GM21381 (cell line): ENCODE data around the gene ZNF800.
"Not testable (repeated sequence)": the region's sequence is repeated elsewhere in the genome, so short reads cannot be mapped to it uniquely, and the experiment has no call there.

ENCODE experiments used
- ATAC-seq: cut with Tn5 transposase; IDR thresholded peaks from one replicate; pipeline ENCODE4 v1.9.1; 2021; ENCODE audit warnings: mild to moderate bottlenecking, moderate library complexity; ENCODE audit not compliant: unreplicated experiment

Gene ZNF800, protein sequence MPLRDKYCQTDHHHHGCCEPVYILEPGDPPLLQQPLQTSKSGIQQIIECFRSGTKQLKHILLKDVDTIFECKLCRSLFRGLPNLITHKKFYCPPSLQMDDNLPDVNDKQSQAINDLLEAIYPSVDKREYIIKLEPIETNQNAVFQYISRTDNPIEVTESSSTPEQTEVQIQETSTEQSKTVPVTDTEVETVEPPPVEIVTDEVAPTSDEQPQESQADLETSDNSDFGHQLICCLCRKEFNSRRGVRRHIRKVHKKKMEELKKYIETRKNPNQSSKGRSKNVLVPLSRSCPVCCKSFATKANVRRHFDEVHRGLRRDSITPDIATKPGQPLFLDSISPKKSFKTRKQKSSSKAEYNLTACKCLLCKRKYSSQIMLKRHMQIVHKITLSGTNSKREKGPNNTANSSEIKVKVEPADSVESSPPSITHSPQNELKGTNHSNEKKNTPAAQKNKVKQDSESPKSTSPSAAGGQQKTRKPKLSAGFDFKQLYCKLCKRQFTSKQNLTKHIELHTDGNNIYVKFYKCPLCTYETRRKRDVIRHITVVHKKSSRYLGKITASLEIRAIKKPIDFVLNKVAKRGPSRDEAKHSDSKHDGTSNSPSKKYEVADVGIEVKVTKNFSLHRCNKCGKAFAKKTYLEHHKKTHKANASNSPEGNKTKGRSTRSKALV

DNA sequence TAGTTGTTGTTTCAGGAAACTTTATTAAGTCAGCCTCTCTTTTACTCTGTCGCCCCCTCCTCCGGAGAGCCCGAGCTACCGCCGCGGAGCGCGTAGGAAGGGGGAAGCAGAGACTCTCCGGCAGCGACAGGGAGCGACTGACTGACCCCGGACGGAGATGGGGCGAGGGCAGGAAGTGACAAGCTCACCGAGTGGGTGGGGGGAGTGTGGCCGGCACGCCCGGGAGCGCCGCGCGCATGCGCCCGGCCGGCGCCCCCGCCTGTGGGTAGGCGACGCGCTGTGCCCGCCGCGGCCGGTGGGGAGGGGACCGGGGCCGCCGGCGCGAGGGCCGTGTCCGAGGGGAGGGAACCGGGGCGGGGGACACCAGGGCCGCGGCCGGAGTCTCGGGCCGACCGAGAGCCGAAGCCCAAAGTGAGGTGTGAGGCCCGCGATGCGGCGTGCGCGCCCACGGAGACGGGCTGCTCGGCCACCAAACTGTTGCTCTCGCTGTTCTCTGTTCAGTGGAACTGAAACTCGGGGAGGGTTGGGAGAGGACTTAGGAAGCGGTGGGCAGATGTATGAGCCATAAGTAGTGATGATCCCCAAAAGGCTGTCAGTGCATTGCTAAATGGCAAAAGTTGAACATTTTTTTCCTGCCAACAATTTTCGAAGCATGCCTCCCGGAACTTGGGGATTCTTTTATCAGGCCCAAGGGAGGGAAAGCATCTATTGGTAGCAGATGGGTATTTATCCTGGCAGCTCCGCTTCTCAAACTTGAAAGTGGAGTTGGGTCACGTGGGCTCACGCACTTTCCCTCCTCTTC is at the start of gene ZNF800:
ZNF800 (minus strand) TSS at position 143 of the 802 bp plus-strand sequence. CDS start 1,151 bp downstream, outside the sequence.
- peak; percentile 78 for ATAC-seq

DNA sequence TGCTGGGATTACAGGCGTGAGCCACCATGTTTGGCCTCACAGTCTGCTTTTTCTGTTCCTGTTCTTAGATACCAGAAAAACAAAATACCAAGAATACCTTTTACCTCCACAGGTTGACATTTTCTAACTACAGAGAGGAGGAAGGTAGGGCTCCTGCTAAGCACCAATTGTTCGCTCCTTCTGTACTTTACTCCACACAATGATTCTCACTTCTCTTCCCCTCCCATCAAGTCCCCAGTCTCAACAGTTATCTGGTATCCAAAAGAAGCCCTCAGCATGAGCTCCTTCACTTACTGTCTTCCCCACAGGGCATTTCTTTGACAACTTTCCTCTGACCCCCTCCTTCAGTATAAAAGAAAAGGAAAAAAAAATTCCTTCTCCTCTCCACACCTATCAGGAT is 47.7 kb upstream of the ZNF800 start:
- ATAC-seq, result no peak

DNA sequence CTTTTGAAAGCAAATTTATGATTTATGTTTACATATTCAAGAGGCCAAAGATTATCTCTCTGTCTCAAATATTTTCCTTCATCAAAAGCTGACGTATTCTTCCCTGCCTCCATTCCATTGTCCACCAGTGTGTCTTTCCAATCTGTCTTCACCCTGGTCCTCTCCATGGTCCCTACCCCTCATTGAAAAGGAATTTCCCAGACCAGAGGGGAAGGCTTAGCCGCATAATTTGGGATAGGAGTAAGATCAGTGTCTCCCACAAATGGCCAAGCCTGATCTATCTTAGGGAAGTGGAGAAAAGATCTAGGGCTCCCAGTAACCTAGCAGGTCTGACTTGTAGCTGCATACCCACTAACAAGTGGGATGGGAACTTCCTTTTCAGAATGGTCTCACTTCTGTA is 46.3 kb upstream of the ZNF800 start:
- no peak for ATAC-seq

DNA sequence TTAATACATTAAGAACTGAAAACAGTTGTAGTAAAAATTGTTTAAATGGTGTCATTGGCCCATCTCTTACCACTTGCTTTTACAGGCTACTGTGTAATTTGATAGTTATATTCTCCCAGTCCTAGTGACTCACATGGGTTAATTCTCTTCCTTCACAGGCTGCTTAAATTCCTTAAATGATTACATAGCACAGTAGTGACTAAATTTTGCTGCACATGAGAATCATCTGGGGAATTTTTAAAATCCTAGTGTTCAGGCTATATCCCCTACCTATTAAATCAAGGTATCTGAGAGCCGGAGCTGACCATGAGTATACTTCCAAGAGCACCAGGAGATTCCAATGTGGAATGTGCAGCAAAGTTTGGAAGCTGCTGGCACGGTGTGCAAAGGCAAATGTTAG is 45.3 kb upstream of the ZNF800 start:
- ATAC-seq, result no peak

DNA sequence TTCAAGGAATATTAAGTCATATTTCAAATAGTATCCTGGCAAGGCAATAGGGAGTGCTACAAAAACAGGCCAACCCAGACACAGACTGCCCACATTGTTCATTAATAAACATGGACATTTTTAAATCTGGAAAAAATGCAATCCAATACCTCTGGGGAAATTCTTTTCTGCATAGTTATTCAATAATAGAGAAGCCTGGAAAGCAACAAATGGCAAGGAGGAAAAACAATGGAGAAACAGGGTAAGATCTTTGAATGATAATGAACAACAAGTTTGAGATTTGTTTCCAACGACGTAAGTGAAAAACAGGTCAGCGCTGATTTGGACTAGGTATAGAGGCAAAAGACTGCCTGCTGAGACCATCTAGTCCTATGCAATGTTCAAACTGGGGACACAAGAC is 44.7 kb upstream of the ZNF800 start:
- no peak for ATAC-seq

DNA sequence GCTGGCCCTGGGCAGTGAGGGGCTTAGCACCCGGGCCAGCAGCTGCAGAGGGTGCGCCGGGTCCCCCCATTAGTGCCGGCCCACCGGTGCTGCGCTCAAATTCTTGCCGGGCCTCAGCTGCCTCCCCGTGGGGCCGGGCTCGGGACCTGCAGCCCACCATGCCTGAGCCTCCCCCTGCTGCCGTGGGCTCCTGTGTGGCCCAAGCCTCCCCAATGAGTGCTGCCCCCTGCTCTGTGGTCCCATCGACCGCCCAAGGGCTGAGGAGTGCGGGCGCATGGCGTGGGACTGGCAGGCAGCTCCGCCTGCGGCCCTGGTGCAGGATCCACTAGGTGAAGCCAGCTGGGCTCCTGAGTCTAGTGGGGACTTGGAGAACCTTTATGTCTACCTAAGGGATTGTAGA is 36.8 kb upstream of the ZNF800 start:
- ATAC-seq, result not testable (repeated sequence)

DNA sequence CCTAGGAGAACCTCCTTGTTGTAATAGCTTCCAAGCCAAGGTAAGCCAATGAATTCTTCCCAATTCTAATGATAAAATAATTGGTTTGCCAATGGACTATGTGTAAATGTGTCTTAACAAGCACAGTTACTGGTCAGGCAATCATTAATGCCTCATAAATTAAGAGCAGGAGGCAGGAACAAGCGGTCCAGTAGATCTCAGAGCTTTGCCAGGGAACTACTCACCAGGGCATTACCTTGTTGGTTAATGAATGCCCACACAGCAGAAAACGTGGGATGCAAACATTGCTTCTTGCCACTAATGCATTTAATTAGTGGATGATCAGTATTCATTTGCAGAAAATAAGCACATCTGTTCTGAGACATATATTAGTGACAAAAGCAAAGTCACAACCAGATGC is 26.7 kb upstream of the ZNF800 start:
- no peak for ATAC-seq

DNA sequence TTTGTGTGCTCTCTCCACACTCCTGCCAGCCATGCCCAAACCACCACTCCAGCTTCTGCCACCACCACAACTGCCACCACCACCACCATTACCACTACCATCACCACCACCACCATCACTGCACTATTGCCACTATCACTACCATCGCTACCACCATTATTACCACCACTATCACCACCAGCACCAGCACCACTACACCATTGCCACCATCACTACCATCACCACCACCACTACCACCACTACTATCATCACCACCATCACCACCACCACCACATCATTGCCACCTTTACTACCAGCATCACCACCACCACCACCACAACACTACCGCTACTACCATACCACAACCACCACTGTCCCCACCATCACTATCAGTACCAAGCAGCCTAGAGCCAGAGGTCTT is 26.0 kb upstream of the ZNF800 start:
- ATAC-seq, result no peak

DNA sequence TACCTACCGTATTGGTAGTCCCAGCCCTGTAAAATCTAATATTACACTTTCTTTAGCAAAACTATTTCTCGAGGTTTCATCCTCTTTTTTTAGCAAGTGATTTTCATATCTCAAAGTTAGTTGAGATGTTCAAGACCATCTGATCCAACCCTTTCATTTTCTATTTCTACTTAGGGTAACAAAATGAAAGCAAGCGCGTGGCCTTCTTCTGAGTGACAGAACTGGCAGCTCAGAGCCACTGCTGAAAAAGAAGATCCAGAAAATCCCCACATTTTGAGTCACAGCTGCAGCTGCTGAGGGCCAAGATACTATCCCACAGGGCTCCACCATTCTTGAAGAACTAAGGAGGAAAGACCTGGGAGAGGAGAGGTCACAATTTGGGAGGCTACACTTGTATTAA is 24.8 kb upstream of the ZNF800 start:
- peak; percentile 81 for ATAC-seq

DNA sequence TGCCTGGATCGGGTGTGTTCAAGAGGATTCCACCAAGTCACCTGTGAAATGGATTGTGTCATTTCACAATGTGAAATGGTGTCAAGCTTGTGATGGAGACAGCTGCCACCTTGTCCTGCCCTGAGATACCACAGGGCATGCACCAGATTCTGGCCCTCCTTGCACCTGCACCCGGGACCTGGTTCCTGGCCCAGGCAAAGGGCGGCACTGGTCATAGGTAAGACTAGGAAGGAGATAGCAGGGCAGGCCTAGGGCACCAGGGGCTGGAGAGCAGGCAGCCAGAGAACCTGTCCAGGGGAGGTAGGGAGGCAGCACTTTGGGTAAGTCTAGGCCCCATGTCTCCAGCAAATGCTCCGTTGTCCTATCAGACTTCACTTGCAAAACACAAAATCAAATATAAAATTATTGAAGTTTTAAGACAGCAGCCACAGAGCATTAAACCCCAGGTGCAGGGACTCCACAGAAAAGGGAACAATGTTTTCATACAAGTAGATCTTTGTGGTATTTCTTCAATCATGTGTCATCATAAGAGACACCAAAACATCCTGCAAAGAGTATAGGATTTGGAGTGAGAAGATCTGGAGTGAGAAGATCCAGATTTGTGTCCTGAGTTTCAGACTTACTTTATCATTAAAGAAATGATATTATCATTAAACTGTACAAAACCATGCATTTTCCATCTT is 22.7 kb upstream of the ZNF800 start:
- no peak for ATAC-seq

DNA sequence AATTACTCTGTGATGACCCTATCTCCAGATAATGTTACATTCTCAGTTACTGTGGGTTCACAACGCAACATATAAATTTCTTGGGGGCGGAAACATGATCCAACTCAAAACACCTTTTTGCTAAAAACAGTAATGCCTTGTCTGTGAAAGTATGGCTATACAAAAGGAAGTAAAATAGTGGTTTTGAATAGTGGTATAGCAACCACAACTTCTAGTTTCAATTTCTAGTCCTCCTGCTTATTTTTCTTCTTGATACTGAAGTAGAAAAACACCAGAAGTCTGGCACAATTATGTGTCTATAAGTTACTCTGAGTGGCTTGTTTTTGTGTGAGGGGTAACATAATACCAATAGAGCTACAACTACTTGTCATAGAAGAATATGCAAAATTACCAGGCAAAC is 21.5 kb upstream of the ZNF800 start:
- ATAC-seq, result peak; percentile 67

DNA sequence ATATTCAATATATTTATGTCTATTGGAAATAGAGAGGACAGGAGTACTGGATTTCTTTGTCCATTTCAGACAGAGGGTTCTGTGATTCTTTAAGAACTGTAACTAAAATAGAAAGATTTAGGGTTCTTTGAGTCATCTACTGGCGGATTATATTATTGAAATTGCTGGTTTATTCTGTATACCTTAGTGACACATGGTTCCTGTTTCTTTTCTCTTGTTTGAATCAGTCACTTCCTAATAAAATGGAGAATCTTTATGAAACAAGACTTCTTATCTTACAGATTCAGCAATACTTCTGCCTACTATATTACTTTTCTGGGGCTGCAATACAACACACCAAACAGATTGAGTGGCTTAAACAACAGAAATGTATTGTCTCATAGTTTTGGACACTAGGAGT is 20.8 kb upstream of the ZNF800 start:
- ATAC-seq, result no peak

DNA sequence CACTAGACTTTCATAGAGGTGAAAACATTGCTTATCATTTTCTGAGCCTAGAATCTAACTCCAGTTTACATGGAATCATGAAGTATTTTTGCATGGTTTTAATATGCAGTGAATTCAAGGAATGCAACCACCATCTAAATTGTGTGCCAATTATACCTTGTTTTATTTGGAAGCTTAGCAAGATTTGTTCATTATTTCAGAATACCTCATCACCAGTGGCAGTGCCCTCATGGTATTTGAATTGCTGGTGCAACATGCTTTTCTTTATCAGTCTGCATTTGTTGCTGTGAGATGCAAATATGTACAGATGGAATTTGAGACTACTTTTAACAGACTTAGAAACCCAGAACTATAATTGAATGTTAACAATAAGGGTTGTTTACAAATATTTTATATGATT is 18.7 kb upstream of the ZNF800 start:
- ATAC-seq, result no peak

DNA sequence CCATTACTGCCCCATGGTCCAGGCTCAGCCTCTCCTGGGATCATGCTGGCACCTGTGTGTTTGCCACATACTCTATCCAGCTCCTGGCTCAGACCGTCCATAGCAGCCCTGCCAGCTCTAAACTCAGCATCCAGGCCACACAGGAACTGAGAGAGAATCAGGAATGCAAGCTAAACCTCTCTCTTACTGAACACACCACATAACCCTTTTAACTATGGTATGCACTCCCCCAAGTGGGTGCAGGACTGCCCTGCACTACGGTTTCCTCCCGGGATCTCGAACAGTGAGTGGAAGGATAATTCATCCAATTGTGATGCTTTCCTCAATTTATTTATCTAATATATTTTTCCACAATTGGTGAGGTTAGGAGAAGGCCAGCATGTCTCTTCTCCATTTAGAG is 17.1 kb upstream of the ZNF800 start:
- no peak for ATAC-seq

DNA sequence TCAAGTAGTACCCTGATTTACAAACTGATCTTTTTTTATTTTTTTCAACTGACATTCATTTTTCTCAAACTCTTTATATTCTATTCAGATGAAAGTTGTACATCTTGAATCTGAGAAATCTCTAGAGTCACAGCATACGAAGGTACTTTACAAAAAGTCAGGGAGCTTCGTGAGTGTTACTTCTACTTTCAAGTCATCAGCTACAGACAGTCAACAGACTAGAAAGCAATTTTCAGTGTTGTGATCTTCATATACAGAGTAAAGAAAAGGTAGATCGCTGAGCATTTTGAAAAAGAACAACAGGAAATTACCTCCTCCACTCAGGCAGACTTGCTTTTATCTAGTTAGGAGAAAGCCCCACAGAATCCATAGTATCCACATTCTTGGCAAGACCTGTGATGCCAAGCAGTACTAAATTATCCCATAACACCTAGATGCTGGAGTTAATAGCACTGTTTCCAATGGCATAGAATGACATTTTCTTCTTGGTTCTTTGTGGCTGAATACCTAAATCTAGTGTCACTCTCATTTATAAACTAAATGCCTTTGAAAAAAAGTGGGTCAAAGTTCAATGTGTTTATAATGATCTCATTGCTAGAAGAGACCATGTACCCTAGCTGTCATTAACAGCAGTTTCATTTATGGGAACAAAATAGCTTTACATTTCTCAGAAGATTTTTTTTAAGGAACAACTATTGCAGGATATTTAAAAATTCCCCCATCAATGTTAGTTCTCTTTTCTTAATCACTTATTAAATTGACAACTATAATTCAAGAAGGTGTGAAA is 12.0 kb upstream of the ZNF800 start:
- peak; percentile 77 for ATAC-seq

DNA sequence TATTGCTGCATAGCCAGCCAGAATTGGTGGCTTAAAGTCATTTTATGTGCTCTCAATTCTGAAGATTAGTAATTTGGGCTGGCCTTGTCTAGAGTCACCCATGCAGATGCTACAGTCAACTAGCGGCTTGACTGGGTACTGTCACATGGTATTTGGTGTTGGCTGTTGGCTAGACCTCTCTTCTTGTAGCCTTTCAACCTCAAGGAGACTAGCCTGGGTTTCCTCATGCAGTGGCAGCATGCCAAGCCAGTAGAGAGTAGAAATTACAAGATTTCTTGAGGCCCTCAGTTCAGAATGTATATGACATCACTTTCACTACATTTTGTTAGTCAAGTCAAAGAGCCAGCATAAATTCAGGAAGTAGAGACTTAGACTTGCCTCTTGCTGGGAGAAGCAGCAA is 3.7 kb upstream of the ZNF800 start:
- no peak for ATAC-seq

DNA sequence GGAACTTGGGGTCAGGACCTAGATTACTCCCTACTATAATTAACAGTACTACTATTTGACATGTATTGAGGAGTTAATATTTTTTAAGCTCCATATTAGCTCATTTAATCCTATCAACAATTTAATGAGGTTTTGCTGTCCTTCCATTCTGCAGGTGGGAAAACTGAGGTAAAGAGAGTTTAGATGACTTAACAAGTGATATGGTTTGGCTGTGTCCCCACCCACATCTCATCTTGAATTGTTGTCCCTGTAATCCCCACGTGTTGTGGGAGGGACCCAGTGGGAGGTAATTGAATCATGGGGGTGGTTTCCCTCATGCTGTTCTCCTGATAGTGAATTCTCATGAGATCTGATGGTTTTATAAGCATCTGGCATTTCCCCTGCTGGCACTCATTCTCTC is 2.6 kb upstream of the ZNF800 start:
- not testable (repeated sequence) for ATAC-seq

DNA sequence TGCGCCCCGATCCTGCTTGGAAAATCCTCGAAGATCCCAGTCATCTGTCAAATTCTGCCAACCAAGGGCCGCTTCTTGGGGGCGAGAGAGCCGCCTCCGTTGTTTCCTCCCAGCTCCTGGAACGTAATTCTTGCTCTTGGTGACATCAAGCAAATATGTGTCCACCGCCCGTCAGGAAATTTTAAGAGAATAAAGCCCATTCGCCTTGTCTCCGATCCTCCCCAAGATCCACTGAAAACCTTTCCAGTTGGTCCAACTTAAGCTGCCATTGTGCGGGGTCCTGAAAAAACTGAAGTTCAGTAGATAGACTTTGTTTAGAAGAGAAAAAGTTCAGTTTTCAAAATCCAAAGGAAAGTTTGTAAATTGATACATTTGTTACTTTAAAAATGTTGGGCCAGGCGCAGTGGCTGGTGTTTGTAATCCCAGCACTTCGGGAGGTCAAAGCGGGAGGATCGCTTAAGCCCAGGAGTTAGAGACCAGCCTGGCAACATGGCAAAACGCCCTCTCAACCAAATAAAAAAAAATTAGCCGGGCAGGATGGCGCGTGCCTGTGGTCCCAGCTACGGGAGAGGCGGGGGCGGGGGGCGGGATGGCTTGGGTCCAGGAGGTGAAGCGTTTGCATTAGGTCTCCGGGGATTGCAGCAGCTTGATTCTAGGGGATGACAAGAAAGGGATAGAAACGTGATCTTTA is 1.0 kb upstream of the ZNF800 start:
- no peak for ATAC-seq

DNA sequence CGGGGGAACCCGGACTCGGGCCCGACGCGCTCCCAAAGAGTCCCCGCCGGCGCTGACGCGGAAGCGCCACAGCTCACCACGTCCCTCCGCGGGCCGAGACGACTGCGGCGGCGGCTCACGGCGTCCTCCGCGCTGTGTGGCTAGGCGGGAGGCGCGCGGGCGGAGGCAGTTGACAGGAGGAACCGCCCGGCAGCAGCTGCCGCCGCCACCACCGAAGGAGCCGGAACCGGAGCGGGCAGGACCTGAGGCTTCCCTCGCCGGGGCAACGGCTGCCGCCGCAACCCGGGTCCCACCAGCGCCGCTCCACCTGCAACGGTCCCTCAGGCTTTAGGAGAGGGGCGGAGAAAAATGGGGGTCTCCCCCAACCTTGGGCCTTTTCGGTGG is 334 bp downstream of the ZNF800 start:
- peak; percentile 39 for ATAC-seq
